ENCODE measurements around the gene SLC31A1.

- TF ChIP-seq CTCF (IDR thresholded peaks at IDR 0.05) (no peak), POLR2A (IDR thresholded peaks at IDR 0.05) (no peak)
Observed at GRCh38 chr9:113261917-113262671, 40.8 kb downstream of the SLC31A1 start.
